GM20000 (cell line): ENCODE data around the gene ELMO3.

Experiments
- DNase-seq: peaks from one replicate; pipeline ENCODE4 v3.0.0; 2012; ENCODE audit warnings: low spot score
- CTCF ChIP-seq: IDR thresholded peaks from 2 replicates; pipeline ENCODE4 v1.5.1; 2012; ENCODE audit warnings: mild to moderate bottlenecking, control low read depth; ENCODE audit errors: extremely low read depth, missing control alignments

Gene ELMO3

GRCh38 chr16:67208154-67208896 is 9.4 kb downstream of the ELMO3 start:
- no peak for DNase-seq
- TF ChIP-seq CTCF: no peak

GRCh38 chr16:67209565-67209964 is 10.6 kb downstream of the ELMO3 start:
- DNase-seq: no peak
- no peak for TF ChIP-seq CTCF

- no peak for TF ChIP-seq CTCF
- DNase-seq: no peak
Measured at GRCh38 chr16:67210069-67210937, 11.4 kb downstream of the ELMO3 start.

GRCh38 chr16:67211674-67212073 is 12.7 kb downstream of the ELMO3 start:
- no peak for TF ChIP-seq CTCF
- no peak for DNase-seq

GRCh38 chr16:67212766-67213165 is 13.8 kb downstream of the ELMO3 start:
- TF ChIP-seq CTCF: no peak
- no peak for DNase-seq

- no peak for TF ChIP-seq CTCF
- DNase-seq: no peak
Measured at GRCh38 chr16:67213197-67214019, 14.5 kb downstream of the ELMO3 start.

- no peak for TF ChIP-seq CTCF
- DNase-seq: no peak
Measured at GRCh38 chr16:67215706-67216105, 16.8 kb downstream of the ELMO3 start.
